ENCODE measurements around the gene SNAPIN.

GRCh38 chr1:153680120-153680403 lies 21.6 kb downstream of the SNAPIN start:
- TF ChIP-seq CTCF (IDR thresholded peaks at IDR 0.05; ENCODE audit: low read length) = no peak
- TF ChIP-seq EZH2 (optimal IDR thresholded peaks at IDR 0.05; ENCODE audit: low read depth, low read length) = no peak

All from MM.1S (cell line).